Activated effector memory CD4-positive, alpha-beta T cell treated with anti-CD3 and anti-CD28 coated beads, Interleukin-2, amount 50 U/mL, for 16 hours (primary cell): ENCODE data around the gene LINC00632.
A peak's percentile ranks its signal among the peaks of the same experiment; 100 is the strongest.
"Not testable (repeated sequence)": the region's sequence is repeated elsewhere in the genome, so short reads cannot be mapped to it uniquely, and the experiment has no call there.

Experiments
- DNase-seq: peaks from one replicate; pipeline ENCODE4 v3.0.0-alpha.2; 2020

The LINC00632 gene

DNA sequence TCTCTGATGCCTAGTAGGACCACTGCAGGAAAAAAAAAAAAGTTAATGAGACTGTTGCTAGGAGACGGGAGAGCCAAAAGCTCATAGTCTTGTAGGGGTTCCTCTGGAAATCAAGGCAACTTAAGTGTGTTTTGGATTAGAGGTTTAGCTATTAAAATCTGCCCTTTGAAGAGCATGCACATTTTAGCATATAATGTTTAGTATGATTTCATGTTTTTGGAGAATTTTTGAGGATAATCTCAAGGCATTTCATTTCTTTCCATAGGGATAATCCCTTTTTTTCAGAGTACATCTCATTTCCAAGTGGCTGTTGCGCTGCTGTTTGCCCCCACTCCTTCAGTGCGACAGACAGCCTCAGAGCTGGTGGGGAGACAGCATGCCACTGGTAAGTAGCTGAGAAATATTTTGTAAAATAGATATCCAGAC, at the start of gene LINC00632:
TSS of gene LINC00632 (plus strand) at position 339 of the 426 bp plus-strand sequence.
- DNase-seq = no peak

DNA sequence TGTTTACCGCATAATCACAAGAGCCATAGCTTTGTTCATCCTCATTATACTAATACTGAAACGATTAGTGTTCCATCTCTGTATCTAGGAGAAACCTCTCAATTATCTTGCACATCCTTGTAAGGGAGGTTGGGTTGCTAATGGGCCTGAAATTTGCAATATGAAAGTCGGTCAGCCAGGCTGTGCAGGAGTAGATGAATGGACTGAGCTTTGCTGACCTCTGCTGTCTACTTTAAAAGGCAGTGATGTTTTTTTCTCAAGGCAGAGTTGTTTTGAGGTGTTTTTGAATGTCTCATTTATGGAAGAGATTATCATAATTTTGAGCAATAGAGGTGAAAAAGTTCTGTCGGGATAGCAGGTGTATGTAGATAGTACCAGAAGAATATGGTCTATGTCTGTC, 47.9 kb upstream of the LINC00632 start:
- DNase-seq = no peak

GRCh38 chrX:140664939-140665338, 44.6 kb upstream of the LINC00632 start:
- DNase-seq = no peak

GRCh38 chrX:140672840-140673731, 36.5 kb upstream of the LINC00632 start:
- no peak for DNase-seq

DNA sequence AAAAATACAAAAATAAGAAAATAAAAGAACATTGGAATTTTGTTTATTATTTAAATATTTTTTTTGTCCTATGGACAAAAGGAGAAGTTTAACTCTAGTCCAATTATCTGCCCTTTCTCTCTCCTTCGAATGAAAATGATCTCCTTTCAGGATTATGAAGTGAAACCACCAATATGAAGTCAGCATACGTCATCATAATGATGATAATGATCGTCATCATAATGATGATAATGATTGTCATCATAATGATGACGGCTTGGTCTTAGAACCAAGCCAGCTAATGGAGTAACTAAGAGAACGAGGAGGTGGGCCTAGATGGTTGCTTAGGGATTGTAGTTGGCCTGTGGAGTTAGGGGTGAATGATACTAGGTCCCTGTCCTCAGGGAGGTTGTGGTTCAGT, 21.9 kb upstream of the LINC00632 start:
- no peak for DNase-seq

GRCh38 chrX:140691596-140691995, 18.0 kb upstream of the LINC00632 start:
- not testable (repeated sequence) for DNase-seq

GRCh38 chrX:140697618-140698017, 11.9 kb upstream of the LINC00632 start:
- no peak for DNase-seq

DNA sequence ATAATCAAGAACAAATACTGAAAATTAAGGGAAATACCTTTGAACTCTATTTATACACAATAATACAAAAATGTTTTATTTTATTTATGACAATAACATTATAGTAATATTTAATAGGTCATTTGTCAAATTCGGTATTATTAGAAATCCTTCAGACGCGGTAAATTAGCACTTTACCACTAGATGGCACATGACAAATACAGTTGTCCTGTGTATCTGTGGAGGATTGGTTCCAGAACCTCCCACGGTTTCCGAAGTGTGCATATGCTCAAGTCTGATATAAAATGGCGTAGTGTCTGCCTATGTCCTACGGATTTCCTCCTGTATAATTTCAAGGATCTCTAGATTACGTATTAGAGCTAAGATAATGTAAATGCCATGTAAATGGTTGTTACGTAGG, 8.1 kb upstream of the LINC00632 start:
- no peak for DNase-seq

DNA sequence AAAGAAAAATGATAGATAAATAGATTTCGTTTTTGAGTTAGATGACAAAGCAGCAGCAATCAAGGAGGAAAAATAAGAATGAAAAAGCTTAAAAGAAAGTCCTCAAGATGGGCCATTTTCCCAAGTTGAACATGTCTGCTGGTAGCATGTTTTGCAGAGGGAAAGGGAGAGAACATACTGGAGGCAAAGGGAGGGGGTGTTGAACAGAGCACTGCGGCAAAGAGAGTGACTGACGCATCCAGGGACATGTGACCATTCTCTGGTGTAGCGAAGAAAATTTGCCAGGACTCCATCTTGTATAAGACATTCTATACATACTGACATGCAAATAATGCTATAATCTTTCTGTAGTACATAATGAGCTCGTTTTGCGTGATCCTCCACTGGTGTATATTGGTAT, 1.2 kb downstream of the LINC00632 start:
- DNase-seq = no peak

GRCh38 chrX:140711894-140712293, 2.3 kb downstream of the LINC00632 start:
- DNase-seq = no peak

GRCh38 chrX:140712413-140713173, 3.0 kb downstream of the LINC00632 start:
- DNase-seq = peak; percentile 66

GRCh38 chrX:140713174-140713539, 3.6 kb downstream of the LINC00632 start:
- DNase-seq = no peak

- no peak for DNase-seq
These were observed 6.2 kb downstream of the LINC00632 start for GRCh38 chrX:140715787-140716186.

DNA sequence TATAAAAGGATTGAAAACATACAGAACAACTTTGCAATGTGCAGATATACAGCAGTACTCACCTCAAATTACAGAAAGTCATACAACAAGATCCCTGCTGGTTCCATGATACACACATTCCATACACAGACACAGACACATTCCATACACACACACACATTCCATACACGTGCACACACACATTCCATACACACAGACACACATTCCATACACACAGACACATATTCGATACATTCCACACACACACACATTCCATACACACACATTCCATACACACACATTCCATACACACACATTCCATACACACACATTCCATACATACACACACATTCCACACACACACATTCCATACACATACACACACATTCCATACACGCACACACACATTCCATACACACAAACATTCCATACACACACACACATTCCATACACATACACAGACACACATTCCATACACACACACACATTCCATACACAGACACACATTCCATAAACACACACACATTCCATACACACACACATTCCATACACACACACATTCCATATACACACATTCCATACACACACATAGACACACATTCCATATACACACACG, 13.7 kb downstream of the LINC00632 start:
- DNase-seq = no peak

DNA sequence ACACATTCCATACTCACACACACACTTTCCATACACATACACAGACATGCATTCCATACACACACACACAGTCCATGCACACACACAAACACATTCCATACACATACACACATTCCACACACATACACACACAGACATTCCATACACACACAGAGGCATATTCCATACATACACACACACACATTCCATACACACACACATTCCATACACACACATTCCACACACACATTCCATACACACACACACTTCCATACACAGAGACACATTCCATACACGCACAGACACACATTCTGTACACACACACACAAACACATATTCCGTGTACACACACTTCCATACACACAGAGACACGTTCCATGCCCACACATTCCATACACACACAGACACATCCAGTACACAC, 14.8 kb downstream of the LINC00632 start:
- DNase-seq = no peak

- no peak for DNase-seq
These were observed 15.2 kb downstream of the LINC00632 start for GRCh38 chrX:140724736-140725135.

GRCh38 chrX:140725500-140725899, 15.9 kb downstream of the LINC00632 start:
- DNase-seq = no peak

- DNase-seq = no peak
These were observed 24.3 kb downstream of the LINC00632 start for GRCh38 chrX:140733766-140734342.

DNA sequence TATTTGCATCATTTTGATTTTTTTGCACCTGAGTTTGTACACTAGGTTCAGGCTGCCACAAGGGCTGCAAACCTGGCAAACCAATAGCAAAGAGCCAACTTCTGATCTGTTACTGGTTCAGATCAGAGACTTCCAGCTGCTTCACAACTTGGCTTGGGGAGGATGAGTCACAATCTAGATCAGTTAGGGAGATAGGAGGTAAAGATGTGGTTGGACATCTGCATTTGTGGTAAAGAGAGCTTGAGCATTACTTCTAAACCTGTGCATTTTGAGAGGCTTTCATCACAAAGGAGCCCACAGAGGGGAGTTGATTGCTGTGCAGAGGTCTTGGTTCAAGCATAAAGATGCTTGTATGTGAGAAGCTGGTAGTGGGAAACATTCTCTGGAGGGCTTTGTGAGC, 34.5 kb downstream of the LINC00632 start:
- no peak for DNase-seq

GRCh38 chrX:140756941-140757340, 47.4 kb downstream of the LINC00632 start:
- DNase-seq = no peak

DNA sequence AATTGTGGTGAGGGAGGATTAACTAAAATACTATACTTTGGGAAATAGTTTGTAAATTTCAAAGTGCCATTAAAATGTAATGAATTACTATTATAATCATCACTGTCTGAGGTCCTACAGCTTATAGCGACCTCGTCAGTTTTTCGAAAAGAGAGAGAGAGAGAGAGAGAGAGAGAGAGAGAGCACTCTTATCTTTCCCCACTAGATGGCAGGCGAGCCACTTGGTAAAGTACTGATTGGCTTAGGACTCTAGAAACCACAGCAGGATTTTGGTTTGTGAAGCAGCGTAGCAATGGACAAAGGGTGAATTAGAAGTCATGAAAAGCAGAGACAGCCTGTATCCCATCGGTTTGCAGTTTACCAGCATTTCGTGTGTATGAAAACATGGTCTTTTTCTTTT, 52.5 kb downstream of the LINC00632 start:
- DNase-seq = peak; percentile 58

GRCh38 chrX:140764401-140764919, 54.9 kb downstream of the LINC00632 start:
- peak; percentile 59 for DNase-seq
